ENCODE results near the gene DGCR2. TPM values are rescaled to one million over a fixed set of nuclear protein-coding genes. Genes with fewer than 3 reads are reported as not detected.

Gene DGCR2
- total RNA-seq, 2 donors from 2014 or later = 94.3 to 107 TPM

GRCh38 chr22:19046719-19047609 lies 75.2 kb downstream of the DGCR2 start:
- H3K4me3 ChIP-seq = no peak overlapping the region
- H3K27ac ChIP-seq = no peak overlapping the region
- H3K27me3 ChIP-seq (replicated peaks; ENCODE audit: insufficient read depth) = no peaks in the 10 kb centered on the region
- peaks cover 9 to 35% of the 10 kb centered on the region in 2 donors for H3K36me3 ChIP-seq
- 90% methylated on average over 5 of the region's 5 CpGs for WGBS
- no peaks in the 10 kb centered on the region for H3K4me1 ChIP-seq (replicated peaks)
- TF ChIP-seq POLR2AphosphoS5 (IDR thresholded peaks at IDR 0.05) (no peak), POLR2A (IDR thresholded peaks at IDR 0.05) (no peak)
- TF ChIP-seq, protein P1, sequence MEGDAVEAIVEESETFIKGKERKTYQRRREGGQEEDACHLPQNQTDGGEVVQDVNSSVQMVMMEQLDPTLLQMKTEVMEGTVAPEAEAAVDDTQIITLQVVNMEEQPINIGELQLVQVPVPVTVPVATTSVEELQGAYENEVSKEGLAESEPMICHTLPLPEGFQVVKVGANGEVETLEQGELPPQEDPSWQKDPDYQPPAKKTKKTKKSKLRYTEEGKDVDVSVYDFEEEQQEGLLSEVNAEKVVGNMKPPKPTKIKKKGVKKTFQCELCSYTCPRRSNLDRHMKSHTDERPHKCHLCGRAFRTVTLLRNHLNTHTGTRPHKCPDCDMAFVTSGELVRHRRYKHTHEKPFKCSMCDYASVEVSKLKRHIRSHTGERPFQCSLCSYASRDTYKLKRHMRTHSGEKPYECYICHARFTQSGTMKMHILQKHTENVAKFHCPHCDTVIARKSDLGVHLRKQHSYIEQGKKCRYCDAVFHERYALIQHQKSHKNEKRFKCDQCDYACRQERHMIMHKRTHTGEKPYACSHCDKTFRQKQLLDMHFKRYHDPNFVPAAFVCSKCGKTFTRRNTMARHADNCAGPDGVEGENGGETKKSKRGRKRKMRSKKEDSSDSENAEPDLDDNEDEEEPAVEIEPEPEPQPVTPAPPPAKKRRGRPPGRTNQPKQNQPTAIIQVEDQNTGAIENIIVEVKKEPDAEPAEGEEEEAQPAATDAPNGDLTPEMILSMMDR (IDR thresholded peaks at IDR 0.05) = no peak
- intact Hi-C loops (cut with DNase I) = no loop called here
- no peaks in the 10 kb centered on the region for H3K9me3 ChIP-seq
- no peak for DNase-seq (ENCODE audit: low spot score)

- H3K9me3 ChIP-seq = no peaks in the 10 kb centered on the region
Observed at GRCh38 chr22:19046287-19046686, 75.9 kb downstream of the DGCR2 start.

DNA sequence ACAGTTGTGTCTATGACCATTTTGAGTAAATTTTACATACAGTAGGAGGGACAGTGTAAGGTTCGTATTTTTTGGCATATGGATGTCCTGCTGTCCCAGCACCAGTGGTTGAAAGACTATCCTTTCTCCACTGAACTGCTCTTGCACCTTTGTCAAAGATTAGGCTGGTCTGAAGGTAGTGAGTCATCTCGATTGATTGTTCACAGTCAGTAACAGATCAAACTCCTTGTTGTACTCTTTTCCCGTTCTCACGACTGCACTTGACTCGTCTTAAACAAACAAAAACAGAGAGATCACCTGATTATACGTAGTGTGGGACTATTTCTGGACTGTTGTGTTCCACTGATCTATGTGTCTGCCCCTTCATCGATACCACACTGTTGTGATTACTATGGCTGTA lies 77.1 kb downstream of the DGCR2 start:
- Histone ChIP-seq H3K4me3 (no peak overlapping the region), H3K36me3 (peaks cover 19 to 49% of the 10 kb centered on the region in 2 donors), H3K27me3 (replicated peaks; ENCODE audit: insufficient read depth) (no peaks in the 10 kb centered on the region), H3K27ac (no peak overlapping the region), H3K4me1 (replicated peaks) (no peaks in the 10 kb centered on the region), H3K9me3 (no peaks in the 10 kb centered on the region)
- DNase-seq (ENCODE audit: low spot score) = no peak
- 75% methylated on average over 7 of the region's 7 CpGs for WGBS
- intact Hi-C loops (cut with DNase I) = no loop called here
- TF ChIP-seq, protein P1 (IDR thresholded peaks at IDR 0.05) = no peak
- TF ChIP-seq POLR2A (IDR thresholded peaks at IDR 0.05) = no peak
- TF ChIP-seq POLR2AphosphoS5 (IDR thresholded peaks at IDR 0.05) = no peak

More at GRCh38 chr22:19046287-19046686, 75.9 kb downstream of the DGCR2 start:
- no peak overlapping the region for H3K27ac ChIP-seq
- no peak for DNase-seq (ENCODE audit: low spot score)
- H3K4me3 ChIP-seq = no peak overlapping the region
- H3K36me3 ChIP-seq = peaks cover 11 to 38% of the 10 kb centered on the region in 2 donors
- TF ChIP-seq POLR2AphosphoS5 (IDR thresholded peaks at IDR 0.05) (no peak), POLR2A (IDR thresholded peaks at IDR 0.05) (no peak)
- TF ChIP-seq, protein P1 (IDR thresholded peaks at IDR 0.05) = no peak
- intact Hi-C loops (cut with DNase I) = no loop called here
- H3K27me3 ChIP-seq (replicated peaks; ENCODE audit: insufficient read depth) = no peaks in the 10 kb centered on the region
- WGBS = 93% methylated on average over 2 of the region's 2 CpGs
- H3K4me1 ChIP-seq (replicated peaks) = no peaks in the 10 kb centered on the region

- Histone ChIP-seq H3K4me3 (no peak overlapping the region), H3K4me1 (replicated peaks) (no peaks in the 10 kb centered on the region), H3K27me3 (replicated peaks; ENCODE audit: insufficient read depth) (no peaks in the 10 kb centered on the region), H3K36me3 (peaks cover 19 to 49% of the 10 kb centered on the region in 2 donors), H3K27ac (no peak overlapping the region), H3K9me3 (no peaks in the 10 kb centered on the region)
- 85% methylated on average over 6 of the region's 6 CpGs for WGBS
- intact Hi-C loops (cut with DNase I) = no loop called here
- no peak for DNase-seq (ENCODE audit: low spot score)
- TF ChIP-seq POLR2A (IDR thresholded peaks at IDR 0.05) (no peak), POLR2AphosphoS5 (IDR thresholded peaks at IDR 0.05) (no peak)
- TF ChIP-seq, protein P1 (IDR thresholded peaks at IDR 0.05) = no peak
Observed at GRCh38 chr22:19044381-19044780, 77.8 kb downstream of the DGCR2 start.
